Prostate gland (tissue), 2 donors: Measurements from ENCODE around the gene RPAP2.

Experiments used
- CTCF ChIP-seq, 4 experiments: fragments of 200-600 bp in 2 of 4; fragments of 450-650 bp in 2 of 4; sonication (generic) in 2 of 4; IDR thresholded peaks; 1 replicate in 3 of 4; 2 replicates in 1 of 4; pipeline ENCODE4 v1.5.1; 2016 to 2019; ENCODE audit warnings: antibody characterized with exemption in 4 of 4, mild to moderate bottlenecking in 2 of 4, moderate library complexity in 2 of 4
- POLR2A ChIP-seq: fragments of 450-650 bp; IDR thresholded peaks from one replicate; pipeline ENCODE4 v1.6.1; 2016; ENCODE audit warnings: antibody characterized with exemption, mild to moderate bottlenecking

- TF ChIP-seq CTCF (IDR thresholded peaks at IDR 0.05) (no peak), POLR2A (no peak)
These were observed 67.2 kb downstream of the RPAP2 start for GRCh38 chr1:92366040-92366395.
